Stimulated activated CD8-positive, alpha-beta memory T cell treated with anti-CD3 and anti-CD28 coated beads, Interleukin-7, amount 100 ng/mL, for 24 hours (primary cell): ENCODE measurements around the gene COL4A6.

Experiments used
- DNase-seq: peaks from one replicate; pipeline ENCODE4 v3.0.0-alpha.2; 2020; ENCODE audit warnings: low read depth

The COL4A6 gene

GRCh38 chrX:108270739-108271396 lies 167.4 kb downstream of the COL4A6 start:
- DNase-seq, result no peak

GRCh38 chrX:108270280-108270679 lies 167.9 kb downstream of the COL4A6 start:
- DNase-seq, result no peak

DNA sequence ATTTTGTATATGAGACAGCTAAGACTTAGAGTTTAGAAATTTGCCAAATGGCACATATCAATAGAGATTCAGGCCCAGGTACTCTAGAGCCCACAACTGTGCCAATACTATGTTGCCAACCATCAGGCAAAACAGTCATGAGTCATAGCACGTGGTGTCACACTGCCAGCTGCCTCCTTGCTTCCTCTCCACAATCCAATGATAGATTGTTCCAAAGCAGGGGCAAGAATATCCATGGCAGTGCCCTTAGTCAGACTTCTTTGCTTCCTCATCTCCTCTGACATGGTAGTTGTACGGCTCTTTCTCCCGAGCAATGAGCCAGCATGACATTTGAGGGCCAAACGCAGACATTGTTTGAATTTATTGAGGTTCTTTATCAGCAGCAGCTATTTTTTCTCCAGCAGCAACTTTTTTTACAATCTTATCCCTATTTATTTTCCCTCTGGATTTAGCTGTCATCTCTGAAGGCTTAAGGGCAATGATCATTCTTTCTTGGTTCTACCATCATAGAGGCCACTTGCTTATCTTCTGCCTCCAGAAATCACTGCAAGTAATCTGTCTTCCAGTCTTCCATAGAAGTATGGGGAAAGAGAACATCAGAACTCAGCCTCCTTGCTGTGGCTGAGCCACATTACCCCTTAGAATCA lies 169.7 kb downstream of the COL4A6 start:
- DNase-seq, result no peak

GRCh38 chrX:108267557-108267956 lies 170.7 kb downstream of the COL4A6 start:
- no peak for DNase-seq

DNA sequence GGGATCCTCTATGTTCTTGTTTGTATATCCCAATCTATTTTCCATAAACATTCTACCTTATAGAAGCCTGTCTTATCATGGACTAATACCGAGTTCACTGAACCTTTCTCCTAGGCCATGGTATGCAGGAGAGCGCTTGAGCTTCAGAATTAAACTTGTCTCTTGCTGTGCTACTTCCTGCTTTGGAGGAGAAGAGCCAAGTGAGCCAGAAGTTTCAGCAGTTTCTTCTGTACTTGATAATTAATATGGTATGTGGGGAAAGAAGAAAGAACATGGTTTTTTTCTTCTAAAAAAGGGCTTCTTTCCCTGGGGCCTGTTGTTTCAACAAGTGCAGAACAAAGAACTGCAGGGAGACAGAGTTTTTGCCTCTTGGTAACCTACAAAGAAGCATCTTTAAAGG lies 173.8 kb downstream of the COL4A6 start:
- no peak for DNase-seq

GRCh38 chrX:108261549-108262203 lies 176.5 kb downstream of the COL4A6 start:
- no peak for DNase-seq

DNA sequence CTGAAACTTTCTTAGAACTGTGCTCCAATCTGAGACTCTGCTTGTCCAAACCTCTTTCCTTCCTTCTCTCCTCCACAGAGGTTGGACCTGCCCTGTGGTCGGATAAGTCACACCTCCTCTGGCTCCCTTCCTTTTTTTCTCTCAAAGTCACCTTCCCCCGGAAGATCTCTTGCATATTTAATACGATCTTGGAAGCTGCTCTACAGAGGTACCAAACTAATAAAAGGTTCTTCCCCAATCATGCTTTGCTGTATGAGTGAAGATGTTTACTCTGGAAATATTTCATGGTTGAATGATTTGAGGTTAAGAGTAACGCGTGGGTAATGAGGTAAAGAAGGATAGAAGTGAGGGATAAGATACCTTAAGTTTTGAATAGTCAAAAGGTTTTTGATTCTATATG lies 180.7 kb downstream of the COL4A6 start:
- no peak for DNase-seq

DNA sequence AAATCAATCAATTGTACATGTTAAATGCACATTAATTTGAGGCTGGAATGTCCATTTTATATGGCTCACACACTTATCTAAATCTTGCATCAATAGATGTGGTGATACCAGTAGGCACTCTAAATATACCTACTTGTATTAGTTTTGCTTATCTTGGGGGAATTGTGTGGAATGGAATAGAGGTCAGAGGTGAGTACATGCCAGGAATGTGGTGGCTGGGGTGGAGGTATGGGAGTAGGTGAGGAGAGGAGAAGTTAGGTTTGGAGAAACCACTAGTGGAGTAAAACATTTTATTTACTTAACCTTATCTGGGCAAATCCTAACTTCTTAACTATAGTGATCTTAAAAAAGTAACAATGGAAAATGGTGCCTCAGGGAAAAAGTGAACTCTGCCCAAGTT lies 183.6 kb downstream of the COL4A6 start:
- DNase-seq, result no peak

DNA sequence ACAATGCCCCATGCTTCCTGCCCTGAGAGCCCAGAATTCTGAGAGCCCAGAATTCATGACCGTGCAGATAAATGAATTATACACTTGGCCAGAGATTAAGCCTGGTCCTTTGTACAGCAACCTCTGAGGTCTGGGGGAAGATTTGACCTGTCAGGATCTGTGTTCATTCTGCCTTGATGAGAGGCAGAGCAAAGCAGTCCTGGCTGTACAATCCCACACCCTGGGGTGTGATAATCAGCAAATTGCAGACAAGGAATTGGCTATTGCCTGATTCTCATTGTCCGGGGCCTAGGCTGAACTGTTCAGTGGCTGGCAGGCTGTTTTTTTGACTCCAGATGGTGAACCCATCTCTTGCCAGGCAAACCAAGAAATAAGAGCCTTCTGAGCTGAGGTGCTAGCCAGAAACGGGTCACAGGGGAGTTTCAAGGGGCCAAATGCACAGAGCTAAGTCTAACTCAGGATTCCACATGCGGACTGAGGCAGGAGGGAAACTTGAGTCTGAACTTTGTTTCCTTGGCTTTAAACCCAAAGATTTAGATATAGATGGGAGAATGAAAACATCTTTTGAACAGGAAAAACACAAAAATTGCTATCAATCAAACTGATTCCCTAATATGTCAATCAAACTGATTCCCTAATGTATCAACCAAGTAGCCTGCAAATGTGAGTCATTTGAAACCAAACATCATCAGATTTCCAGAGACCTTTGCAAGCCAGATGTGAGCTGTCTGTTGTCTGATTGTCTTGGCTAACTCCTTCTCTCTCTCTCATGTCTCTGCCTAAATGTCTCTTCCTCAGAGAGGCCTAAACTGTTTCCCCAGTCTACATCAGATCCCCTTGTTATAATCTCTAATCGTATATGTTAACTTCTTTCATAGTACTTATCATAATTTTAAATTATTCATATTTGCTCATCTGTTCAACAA lies 187.3 kb downstream of the COL4A6 start:
- no peak for DNase-seq

GRCh38 chrX:108246304-108246954 lies 191.8 kb downstream of the COL4A6 start:
- DNase-seq, result no peak

DNA sequence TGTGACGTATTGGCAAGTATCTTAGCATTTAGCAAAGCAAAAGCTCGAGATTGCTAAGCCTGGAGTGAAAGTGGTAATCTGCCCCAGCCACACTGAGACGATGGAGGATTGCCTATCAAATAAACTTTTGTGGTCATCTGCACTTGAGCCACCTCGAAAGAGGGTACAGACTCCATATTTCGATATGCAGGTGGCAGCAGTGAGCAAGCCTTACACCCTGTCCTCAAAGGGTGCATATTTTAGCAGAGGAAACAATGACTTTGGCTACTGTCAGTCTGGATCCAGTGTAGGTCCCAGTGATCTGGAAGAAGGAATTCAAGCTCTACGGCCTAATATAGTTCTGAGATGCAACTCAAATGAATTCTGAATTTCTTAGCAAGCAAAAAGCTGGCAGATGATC lies 192.8 kb downstream of the COL4A6 start:
- no peak for DNase-seq

GRCh38 chrX:108235986-108236385 lies 202.2 kb downstream of the COL4A6 start:
- DNase-seq, result no peak

DNA sequence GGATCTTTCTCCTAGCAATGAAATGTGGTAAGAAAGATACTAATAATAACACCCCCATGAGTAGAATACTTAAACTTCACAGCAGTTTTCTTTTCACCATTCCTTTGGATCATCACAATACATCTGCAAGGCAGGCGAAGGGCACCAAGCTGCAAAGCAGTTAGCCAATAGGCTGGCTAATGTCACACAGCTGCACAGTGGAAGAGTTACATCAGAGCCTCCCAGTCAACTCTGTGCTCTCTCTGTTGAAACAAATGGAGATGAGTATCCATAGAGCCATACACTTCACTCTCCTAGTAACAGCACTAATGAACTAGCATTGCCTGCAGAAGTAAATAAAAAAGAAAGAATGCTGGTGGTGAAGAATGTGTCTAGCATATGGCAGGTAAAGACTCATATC lies 207.6 kb downstream of the COL4A6 start:
- DNase-seq, result no peak

GRCh38 chrX:108224727-108225621 lies 213.2 kb downstream of the COL4A6 start:
- no peak for DNase-seq

DNA sequence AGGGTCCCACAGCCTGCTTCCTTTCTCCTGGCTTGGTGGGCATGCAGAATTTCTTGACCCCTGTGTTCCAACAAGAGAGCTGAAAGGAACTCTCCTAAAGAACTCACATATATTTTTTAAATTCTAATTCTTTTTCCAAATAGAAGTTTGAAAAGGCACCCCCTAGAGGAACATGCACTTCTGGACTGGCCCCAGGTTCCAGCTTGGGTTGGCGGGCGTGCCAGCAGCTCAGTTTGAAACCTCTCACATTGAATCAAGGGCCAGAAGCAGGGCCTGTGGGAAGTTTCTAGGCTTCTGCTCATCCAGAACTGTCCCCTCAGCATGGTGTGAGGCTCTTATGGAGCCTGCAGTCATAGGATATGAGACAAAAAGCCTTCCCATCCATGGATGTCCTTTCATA lies 214.0 kb downstream of the COL4A6 start:
- DNase-seq, result no peak

DNA sequence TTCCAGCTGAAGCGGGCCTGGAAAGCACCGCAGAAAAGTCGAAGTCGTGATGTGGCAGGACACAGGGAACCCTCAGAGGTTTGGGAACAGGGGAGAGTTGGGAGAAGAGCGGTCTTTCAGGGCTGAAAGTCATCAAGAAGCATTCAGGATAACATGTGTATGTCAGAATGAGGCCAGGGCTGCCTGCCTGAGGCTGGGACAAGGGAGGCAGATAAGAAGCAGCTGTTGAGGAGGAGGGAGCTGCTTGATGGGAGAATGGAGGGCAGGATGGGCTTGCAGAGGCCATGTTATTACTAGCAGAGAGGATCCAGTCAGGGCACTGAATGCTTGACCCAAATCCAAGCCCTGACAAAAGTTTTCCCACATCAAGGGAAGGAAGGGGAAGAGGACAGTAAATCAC lies 214.6 kb downstream of the COL4A6 start:
- no peak for DNase-seq

GRCh38 chrX:108221301-108221864 lies 216.8 kb downstream of the COL4A6 start:
- DNase-seq, result no peak

- no peak for DNase-seq
These were observed 218.1 kb downstream of the COL4A6 start for GRCh38 chrX:108219949-108220601.

GRCh38 chrX:108217876-108218275 lies 220.3 kb downstream of the COL4A6 start:
- no peak for DNase-seq
